B cell (primary cell): Measurements from ENCODE around the gene DPEP2. TPM values are rescaled to one million over a fixed set of nuclear protein-coding genes. Genes with fewer than 3 reads are reported as not detected.

ENCODE experiments used
- ATAC-seq: fragments of 200-7000 bp; cut with Tn5 transposase; one replicate; pipeline ENCODE4 v1.10.0; 2021; ENCODE audit warnings: low read depth, mild to moderate bottlenecking, moderate number of reproducible peaks, moderate library complexity
- CTCF ChIA-PET: fragments of 350-600 bp; sonication (Branson Sonifier 250); formaldehyde crosslinking; loops from one replicate; lab custom pipeline; 2021; ENCODE audit warnings: antibody characterized with exemption, inconsistent platforms; lab: Charles Lee
- POLR2A ChIA-PET: fragments of 350-600 bp; sonication (Branson Sonifier 250); formaldehyde crosslinking; loops from one replicate; lab custom pipeline; 2021; ENCODE audit warnings: antibody characterized with exemption; lab: Charles Lee
- DNase-seq: peaks from one replicate; pipeline ENCODE4 v3.0.0; 2013
- H2AFZ ChIP-seq: 2 replicates; pipeline ENCODE4 v1.6.1; 2012; ENCODE audit warnings: mild to moderate bottlenecking, low read depth, low read length; ENCODE audit not compliant: insufficient read depth, poor library complexity, severe bottlenecking
- H3K27ac ChIP-seq, 2 donors: 1 replicate in 1 of 2; 2 replicates in 1 of 2; pipeline ENCODE4 v1.5.1; 2012 to 2013; ENCODE audit warnings: low read length in 2 of 2, mild to moderate bottlenecking in 2 of 2, moderate library complexity in 1 of 2
- H3K27me3 ChIP-seq, 4 experiments: fragments of 200-600 bp in 1 of 4; sonication (generic) in 1 of 4; replicated peaks in 1 of 4; 1 replicate in 2 of 4; 2 replicates in 2 of 4; pipeline versions ENCODE4 v1.6.1 to v1.7.0; 2013 to 2016; ENCODE audit warnings: low read length in 3 of 4, mild to moderate bottlenecking in 2 of 4, mixed read lengths in 1 of 4, moderate library complexity in 1 of 4; ENCODE audit not compliant: insufficient read depth in 4 of 4, control insufficient read depth in 3 of 4; ENCODE audit errors: control extremely low read depth in 1 of 4
- H3K36me3 ChIP-seq, 2 experiments: replicated peaks in 1 of 2; 1 replicate in 1 of 2; 2 replicates in 1 of 2; pipeline versions ENCODE4 v1.6.1 to v1.7.1; 2013; ENCODE audit warnings: low read length in 1 of 2; ENCODE audit not compliant: insufficient read depth in 2 of 2, control insufficient read depth in 1 of 2; ENCODE audit errors: control extremely low read depth in 1 of 2, extremely low read depth in 1 of 2
- H3K4me1 ChIP-seq, 2 donors: fragments of 200-600 bp in 1 of 2; sonication (generic) in 1 of 2; 1 replicate in 1 of 2; 2 replicates in 1 of 2; pipeline versions ENCODE4 v1.5.1 to v1.6.1; 2013 to 2017; ENCODE audit warnings: low read length in 2 of 2; ENCODE audit not compliant: control insufficient read depth in 2 of 2, insufficient read depth in 2 of 2
- H3K4me2 ChIP-seq: replicated peaks from 2 replicates; pipeline ENCODE3; 2012; ENCODE audit warnings: mild to moderate bottlenecking, low read depth, low read length; ENCODE audit not compliant: poor library complexity, severe bottlenecking
- H3K4me3 ChIP-seq, 5 experiments: fragments of 200-600 bp in 1 of 5; sonication (generic) in 1 of 5; 1 replicate in 3 of 5; 2 replicates in 2 of 5; pipeline versions ENCODE4 v1.5.1 to v1.7.0; 2011 to 2016; ENCODE audit warnings: low read length in 4 of 5, mild to moderate bottlenecking in 4 of 5, low read depth in 2 of 5, control low read depth in 1 of 5, moderate library complexity in 1 of 5; ENCODE audit not compliant: insufficient read depth in 1 of 5; ENCODE audit errors: control extremely low read depth in 1 of 5, extremely low read depth in 1 of 5
- H3K79me2 ChIP-seq: fragments of 200-600 bp; sonication (generic); one replicate; pipeline ENCODE4 v1.6.0; 2016; ENCODE audit warnings: low read length; ENCODE audit not compliant: control insufficient read depth, insufficient read depth
- H3K9ac ChIP-seq: fragments of 200-600 bp; sonication (generic); 2 replicates; pipeline ENCODE4 v1.6.1; 2017; ENCODE audit warnings: mild to moderate bottlenecking, low read length, moderate library complexity
- H3K9me3 ChIP-seq, 3 donors: one replicate each; pipeline versions ENCODE4 v1.6.1 to v1.7.1; 2013; ENCODE audit warnings: low read length in 2 of 3; ENCODE audit not compliant: control insufficient read depth in 2 of 3, insufficient read depth in 1 of 3; ENCODE audit errors: control extremely low read depth in 1 of 3
- H4K20me1 ChIP-seq: 2 replicates; pipeline ENCODE4 v1.6.0; 2012; ENCODE audit warnings: mild to moderate bottlenecking, low read length; ENCODE audit not compliant: insufficient read depth, control insufficient read depth, poor library complexity, severe bottlenecking
- H3K27ac Mint-ChIP-seq: one replicate; pipeline ENCODE4 v1.8.0; 2021; ENCODE audit warnings: mixed read lengths
- H3K27me3 Mint-ChIP-seq: one replicate; pipeline ENCODE4 v1.8.0; 2021; ENCODE audit warnings: mixed read lengths
- H3K4me1 Mint-ChIP-seq: one replicate; pipeline ENCODE4 v1.8.0; 2021; ENCODE audit warnings: mixed read lengths
- H3K4me3 Mint-ChIP-seq: one replicate; pipeline ENCODE4 v1.8.0; 2021; ENCODE audit warnings: mixed read lengths
- H3K9me3 Mint-ChIP-seq: one replicate; pipeline ENCODE4 v1.8.0; 2022; ENCODE audit warnings: mixed read lengths; ENCODE audit not compliant: insufficient read depth
- EZH2 ChIP-seq: IDR thresholded peaks from 2 replicates; pipeline ENCODE4 v1.6.1; 2012; ENCODE audit warnings: borderline replicate concordance, low read depth, mild to moderate bottlenecking, moderate library complexity, low read length; ENCODE audit not compliant: insufficient read depth, poor library complexity, severe bottlenecking
- WGBS: methylation state at CpG from one replicate; pipeline ENCODE4 v1.1.5; 2013; ENCODE audit warnings: missing lambda C conversion rate; ENCODE audit not compliant: insufficient coverage; 5-methylcytosine and 5-hydroxymethylcytosine counted together
- intact Hi-C: fragments of 100-400 bp; cut with micrococcal nuclease; formaldehyde crosslinking; loops from one replicate; pipeline ENCODE4 v1.10.0; 2022
- polyA plus RNA-seq: library from polyadenylated mRNA; depleted of rRNA; stranded (reverse); fragments of >200 nt; gene quantifications from 2 replicates; pipeline ENCODE4 v1.2.3, GENCODE V29; 2012
- total RNA-seq, 2 donors: library from RNA; stranded (reverse); fragments of 120-200 nt in 1 of 2; gene quantifications; 1 replicate in 1 of 2; 2 replicates in 1 of 2; pipeline versions ENCODE4 v1.2.3 to v1.2.4, GENCODE V29; 2013 to 2022
- TF ChIP-seq, protein P1 (sequence below): fragments of 200-600 bp; IDR thresholded peaks from one replicate; pipeline ENCODE4 v1.8.0; 2022; ENCODE audit warnings: antibody characterized with exemption, mild to moderate bottlenecking

The DPEP2 gene
- total and polyA plus RNA-seq, 2 donors (not counting 1 experiment from before 2014, with no cell fraction given): 123 to 150 TPM

DNA sequence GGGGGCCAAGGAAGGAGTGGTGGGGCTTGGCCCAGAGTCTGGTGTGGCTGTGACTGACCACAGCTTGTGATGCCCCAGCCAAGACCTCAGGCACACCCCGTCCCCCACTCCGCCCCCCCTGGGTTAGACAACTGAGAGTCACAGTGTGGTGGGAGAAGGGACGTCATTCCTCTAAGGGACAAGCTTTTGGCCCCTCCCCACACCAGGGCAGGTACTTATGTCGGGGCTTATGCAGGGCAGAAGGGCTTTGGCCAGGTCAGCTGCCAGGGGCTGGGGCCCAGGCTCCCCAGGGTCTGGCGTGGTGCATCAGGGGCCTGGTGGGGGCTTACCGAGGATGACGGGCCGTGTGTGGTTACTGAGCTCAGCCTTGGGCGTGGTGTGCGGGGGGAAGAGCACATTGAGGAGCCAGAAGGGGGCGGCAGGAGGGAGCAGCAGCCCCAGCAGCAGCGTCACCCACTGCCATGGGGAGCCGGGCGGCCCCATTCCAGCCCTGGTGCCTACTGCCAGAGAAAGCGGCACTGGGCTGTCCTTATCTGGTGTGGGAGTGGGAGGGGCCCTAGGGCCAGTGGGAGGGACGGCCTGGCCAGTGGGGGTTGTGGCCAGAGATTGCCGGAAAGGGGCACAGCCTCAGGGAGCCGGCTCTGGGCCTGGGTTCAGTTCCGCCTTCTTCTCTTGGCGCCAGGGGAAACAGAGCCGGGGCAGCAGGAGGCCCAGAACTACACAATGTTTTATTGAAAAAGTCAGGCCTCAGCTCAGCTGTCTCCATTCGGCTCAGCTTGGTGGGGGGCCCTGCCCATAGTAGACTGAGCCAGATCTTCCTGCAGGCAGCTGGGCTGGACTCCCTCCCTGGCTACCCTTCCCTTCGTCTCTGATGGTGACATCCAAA, 55.4 kb downstream of the DPEP2 start, which contains the start of gene LCAT:
Gene LCAT, minus strand, starts transcription at position 502 of the 886 bp plus-strand sequence. Its CDS starts 19 bp downstream, at position 483.
- H3K4me1 Mint-ChIP-seq: peaks cover 14% of the 10 kb centered on the region
- CTCF ChIA-PET: interaction anchor here (0.6 to 2.9 kb wide), 4 partner anchors 16 to 229 kb away, joined by 3 to 12 read pairs (median 5); partner anchors contain the start of gene NRN1L
- Histone ChIP-seq H3K4me3 (no peak within 1 kb of the TSS), H3K4me2 (no peak within 1 kb of the TSS), H2AFZ (no peak within 1 kb of the TSS), H3K79me2 (peaks cover 52% of the 10 kb centered on the region), H3K9ac (no peak within 1 kb of the TSS), H4K20me1 (peaks cover 11% of the 10 kb centered on the region), H3K9me3 (no peaks in the 10 kb centered on the region), H3K27ac (no peak within 1 kb of the TSS), H3K4me1 (peaks cover 10 to 24% of the 10 kb centered on the region in 2 donors), H3K27me3 (no peaks in the 10 kb centered on the region), H3K36me3 (peaks cover 0 to 9% of the 10 kb centered on the region in 2 experiments)
- H3K27me3 Mint-ChIP-seq: no peaks in the 10 kb centered on the region
- no peak for DNase-seq
- no peaks in the 10 kb centered on the region for H3K9me3 Mint-ChIP-seq
- intact Hi-C loops: no loop called here
- ATAC-seq: no peak
- 93% methylated on average over 22 of the region's 23 CpGs for WGBS
- H3K4me3 Mint-ChIP-seq: no peak within 1 kb of the TSS
- POLR2A ChIA-PET: interaction anchor here (0.5 to 0.6 kb wide), 3 partner anchors 23 to 130 kb away, joined by 3 to 7 read pairs (median 3); no protein-coding TSS in a partner anchor
- H3K27ac Mint-ChIP-seq: no peak within 1 kb of the TSS
- TF ChIP-seq, protein P1, sequence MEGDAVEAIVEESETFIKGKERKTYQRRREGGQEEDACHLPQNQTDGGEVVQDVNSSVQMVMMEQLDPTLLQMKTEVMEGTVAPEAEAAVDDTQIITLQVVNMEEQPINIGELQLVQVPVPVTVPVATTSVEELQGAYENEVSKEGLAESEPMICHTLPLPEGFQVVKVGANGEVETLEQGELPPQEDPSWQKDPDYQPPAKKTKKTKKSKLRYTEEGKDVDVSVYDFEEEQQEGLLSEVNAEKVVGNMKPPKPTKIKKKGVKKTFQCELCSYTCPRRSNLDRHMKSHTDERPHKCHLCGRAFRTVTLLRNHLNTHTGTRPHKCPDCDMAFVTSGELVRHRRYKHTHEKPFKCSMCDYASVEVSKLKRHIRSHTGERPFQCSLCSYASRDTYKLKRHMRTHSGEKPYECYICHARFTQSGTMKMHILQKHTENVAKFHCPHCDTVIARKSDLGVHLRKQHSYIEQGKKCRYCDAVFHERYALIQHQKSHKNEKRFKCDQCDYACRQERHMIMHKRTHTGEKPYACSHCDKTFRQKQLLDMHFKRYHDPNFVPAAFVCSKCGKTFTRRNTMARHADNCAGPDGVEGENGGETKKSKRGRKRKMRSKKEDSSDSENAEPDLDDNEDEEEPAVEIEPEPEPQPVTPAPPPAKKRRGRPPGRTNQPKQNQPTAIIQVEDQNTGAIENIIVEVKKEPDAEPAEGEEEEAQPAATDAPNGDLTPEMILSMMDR: no peak
- no peak for TF ChIP-seq EZH2

DNA sequence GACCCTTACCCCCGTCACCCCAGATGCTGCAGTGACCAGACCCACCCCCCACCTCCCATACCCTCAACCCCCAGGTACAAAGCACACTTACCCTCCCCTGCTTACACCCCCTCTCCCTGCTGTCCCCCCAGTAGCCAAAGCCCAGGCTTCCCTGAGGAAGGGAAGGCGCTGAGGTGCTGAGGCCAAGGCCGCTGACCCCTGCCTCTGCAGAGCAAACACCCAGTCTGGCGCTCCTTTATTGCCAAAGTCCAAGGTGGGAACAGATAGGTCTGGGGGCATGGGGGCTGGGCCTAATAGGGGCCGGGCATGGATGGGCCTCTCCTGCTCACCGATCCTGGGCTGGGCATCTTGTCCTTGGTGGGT, 56.0 kb downstream of the DPEP2 start:
- H3K27ac ChIP-seq: no peak overlapping the region
- no peaks in the 10 kb centered on the region for H3K9me3 ChIP-seq
- intact Hi-C loops: no loop called here
- ChIA-PET CTCF (interaction anchor here (0.9 to 2.9 kb wide), 3 partner anchors 15 to 98 kb away, joined by 3 to 12 read pairs (median 5); partner anchors contain the start of gene NRN1L), POLR2A (interaction anchor here (0.6 kb wide), 3 partner anchors 23 to 826 kb away, joined by 3 to 7 read pairs (median 3); no protein-coding TSS in a partner anchor)
- H3K4me2 ChIP-seq: no peak overlapping the region
- no peak overlapping the region for H2AFZ ChIP-seq
- 97% methylated on average over 6 of the region's 6 CpGs for WGBS
- TF ChIP-seq, protein P1: no peak
- TF ChIP-seq EZH2: no peak
- peaks cover 52% of the 10 kb centered on the region for H3K79me2 ChIP-seq
- peaks cover 11% of the 10 kb centered on the region for H4K20me1 ChIP-seq
- no peak for ATAC-seq
- Mint-ChIP-seq H3K27ac (no peak overlapping the region), H3K27me3 (no peaks in the 10 kb centered on the region), H3K4me3 (no peak overlapping the region), H3K4me1 (peaks cover 14% of the 10 kb centered on the region), H3K9me3 (no peaks in the 10 kb centered on the region)
- no peak for DNase-seq
- peaks cover 10 to 24% of the 10 kb centered on the region in 2 donors for H3K4me1 ChIP-seq
- H3K36me3 ChIP-seq: peaks cover 0 to 9% of the 10 kb centered on the region in 2 experiments
- H3K27me3 ChIP-seq: no peaks in the 10 kb centered on the region
- no peak overlapping the region for H3K9ac ChIP-seq
- no peak overlapping the region for H3K4me3 ChIP-seq
